Activated T-cell treated with anti-CD3 and anti-CD28 coated beads, Interleukin-2, amount 50 U/mL, for 4 hours (primary cell): ENCODE data around the gene CLSTN2. TPM values are rescaled to one million over a fixed set of nuclear protein-coding genes. Genes with fewer than 3 reads are reported as not detected.

Experiments
- ATAC-seq, 2 donors: fragments of 200-7000 bp; cut with Tn5 transposase; one replicate each; pipeline ENCODE4 v1.10.0; 2021
- DNase-seq: peaks from one replicate; pipeline ENCODE4 v3.0.0-alpha.2; 2020
- H3K27me3 Mint-ChIP-seq: one replicate; pipeline ENCODE4 v1.8.0; 2021; ENCODE audit warnings: low read depth, mixed read lengths
- H3K36me3 Mint-ChIP-seq: one replicate; pipeline ENCODE4 v1.8.0; 2022; ENCODE audit warnings: mixed read lengths; ENCODE audit not compliant: insufficient read depth
- H3K4me1 Mint-ChIP-seq: one replicate; pipeline ENCODE4 v1.8.0; 2021; ENCODE audit warnings: low read depth, mixed read lengths
- H3K4me3 Mint-ChIP-seq: one replicate; pipeline ENCODE4 v1.8.0; 2021; ENCODE audit warnings: mild to moderate bottlenecking, moderate library complexity, mixed read lengths
- H3K9me3 Mint-ChIP-seq: one replicate; pipeline ENCODE4 v1.8.0; 2021; ENCODE audit warnings: mixed read lengths
- total RNA-seq, 3 donors: library from RNA; stranded (reverse); gene quantifications; one replicate each; pipeline ENCODE4 v1.2.1, GENCODE V29; 2021

CLSTN2 gene
- total RNA-seq, 3 donors from 2014 or later = under 0.01 to 0.10 (median 0.03) TPM

GRCh38 chr3:140163159-140163763 is 228.3 kb downstream of the CLSTN2 start:
- Mint-ChIP-seq H3K4me1 (no peaks in the 10 kb centered on the region), H3K36me3 (no peaks in the 10 kb centered on the region), H3K9me3 (no peaks in the 10 kb centered on the region), H3K4me3 (no peak overlapping the region), H3K27me3 (no peaks in the 10 kb centered on the region)
- ATAC-seq (no peak), DNase-seq (no peak)

- Mint-ChIP-seq H3K4me1 (no peaks in the 10 kb centered on the region), H3K27me3 (no peaks in the 10 kb centered on the region), H3K36me3 (no peaks in the 10 kb centered on the region), H3K4me3 (no peak overlapping the region), H3K9me3 (peaks cover under 1% of the 10 kb centered on the region)
- DNase-seq (no peak), ATAC-seq (no peak)
Observed at GRCh38 chr3:140164156-140164555, 229.2 kb downstream of the CLSTN2 start.

GRCh38 chr3:140164922-140165590 is 230.1 kb downstream of the CLSTN2 start:
- no peaks in the 10 kb centered on the region for H3K4me1 Mint-ChIP-seq
- ATAC-seq = no peak
- H3K4me3 Mint-ChIP-seq = no peak overlapping the region
- peaks cover 2% of the 10 kb centered on the region for H3K9me3 Mint-ChIP-seq
- H3K36me3 Mint-ChIP-seq = no peaks in the 10 kb centered on the region
- no peaks in the 10 kb centered on the region for H3K27me3 Mint-ChIP-seq
- no peak for DNase-seq

- peaks cover 2% of the 10 kb centered on the region for H3K9me3 Mint-ChIP-seq
- H3K4me3 Mint-ChIP-seq = no peak overlapping the region
- no peaks in the 10 kb centered on the region for H3K4me1 Mint-ChIP-seq
- H3K36me3 Mint-ChIP-seq = no peaks in the 10 kb centered on the region
- DNase-seq (no peak), ATAC-seq (no peak)
- no peaks in the 10 kb centered on the region for H3K27me3 Mint-ChIP-seq
Observed at GRCh38 chr3:140165781-140166180, 230.8 kb downstream of the CLSTN2 start.

GRCh38 chr3:140166861-140167599 is 232.0 kb downstream of the CLSTN2 start:
- no peaks in the 10 kb centered on the region for H3K27me3 Mint-ChIP-seq
- no peak for ATAC-seq
- H3K9me3 Mint-ChIP-seq = peaks cover 2% of the 10 kb centered on the region
- DNase-seq = no peak
- no peaks in the 10 kb centered on the region for H3K4me1 Mint-ChIP-seq
- H3K36me3 Mint-ChIP-seq = no peaks in the 10 kb centered on the region
- no peak overlapping the region for H3K4me3 Mint-ChIP-seq

DNA sequence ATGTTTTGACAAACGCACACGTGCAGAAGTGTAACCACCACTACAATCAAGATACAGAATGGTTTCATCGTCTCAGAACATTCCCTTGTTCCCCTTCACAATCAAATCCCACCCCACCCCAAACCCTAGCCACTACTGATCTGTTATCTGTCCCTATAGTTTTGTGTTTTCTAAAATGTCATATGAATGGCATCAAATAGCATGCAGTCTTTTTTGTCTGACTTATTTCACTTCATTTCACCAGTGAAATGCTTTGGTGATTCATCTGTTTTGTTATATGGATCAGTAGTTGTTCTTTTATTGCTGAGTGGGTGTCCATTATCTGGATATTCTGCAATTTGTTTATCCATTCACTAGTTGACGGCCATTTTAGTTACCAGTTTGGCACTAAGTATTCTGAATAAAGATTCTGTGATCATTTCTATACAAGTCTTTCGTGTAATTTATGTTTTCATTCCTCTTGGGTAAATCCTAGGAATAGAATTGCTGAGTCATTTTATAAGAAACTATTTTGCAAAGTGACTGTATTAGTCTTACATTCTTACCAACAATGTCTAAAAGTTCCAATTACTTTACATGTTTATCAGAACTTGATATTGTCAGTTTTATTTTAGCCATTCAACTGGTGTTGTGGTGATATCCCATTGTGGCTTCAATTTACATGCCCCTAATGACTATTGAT is 232.8 kb downstream of the CLSTN2 start:
- no peaks in the 10 kb centered on the region for H3K27me3 Mint-ChIP-seq
- H3K4me3 Mint-ChIP-seq = no peak overlapping the region
- no peak for DNase-seq
- no peaks in the 10 kb centered on the region for H3K36me3 Mint-ChIP-seq
- peaks cover 2% of the 10 kb centered on the region for H3K9me3 Mint-ChIP-seq
- ATAC-seq = no peak
- H3K4me1 Mint-ChIP-seq = no peaks in the 10 kb centered on the region

- H3K9me3 Mint-ChIP-seq = peaks cover 2% of the 10 kb centered on the region
- no peaks in the 10 kb centered on the region for H3K4me1 Mint-ChIP-seq
- no peak for ATAC-seq
- H3K27me3 Mint-ChIP-seq = no peaks in the 10 kb centered on the region
- H3K36me3 Mint-ChIP-seq = no peaks in the 10 kb centered on the region
- no peak for DNase-seq
- H3K4me3 Mint-ChIP-seq = no peak overlapping the region
Observed at GRCh38 chr3:140170612-140171011, 235.6 kb downstream of the CLSTN2 start.

GRCh38 chr3:140176526-140176925 is 241.5 kb downstream of the CLSTN2 start:
- DNase-seq (no peak), ATAC-seq (no peak)
- Mint-ChIP-seq H3K9me3 (no peaks in the 10 kb centered on the region), H3K27me3 (no peaks in the 10 kb centered on the region), H3K36me3 (no peaks in the 10 kb centered on the region), H3K4me1 (no peaks in the 10 kb centered on the region), H3K4me3 (no peak overlapping the region)

GRCh38 chr3:140177943-140178342 is 243.0 kb downstream of the CLSTN2 start:
- Mint-ChIP-seq H3K4me1 (no peaks in the 10 kb centered on the region), H3K4me3 (no peak overlapping the region), H3K9me3 (no peaks in the 10 kb centered on the region), H3K27me3 (no peaks in the 10 kb centered on the region), H3K36me3 (no peaks in the 10 kb centered on the region)
- ATAC-seq (no peak), DNase-seq (no peak)

DNA sequence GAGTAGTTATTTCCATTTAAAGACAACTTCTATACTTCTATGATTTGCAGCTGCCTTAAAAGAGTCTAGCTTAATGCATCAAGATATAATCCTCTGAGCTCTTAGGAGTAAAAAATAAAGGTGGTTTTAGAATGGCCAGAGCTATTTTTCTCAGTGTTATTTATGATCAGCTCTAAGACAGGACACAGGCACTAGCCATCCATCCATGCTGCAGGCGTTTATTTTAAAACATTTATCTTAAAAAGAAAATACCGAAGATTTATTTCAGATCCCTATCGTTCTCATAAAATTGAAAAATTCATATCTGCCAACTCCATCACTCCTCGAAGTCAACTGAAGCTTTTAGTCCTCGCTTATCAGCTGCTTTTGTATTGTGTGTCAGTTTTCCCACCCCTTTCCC is 243.5 kb downstream of the CLSTN2 start:
- no peaks in the 10 kb centered on the region for H3K27me3 Mint-ChIP-seq
- H3K9me3 Mint-ChIP-seq = no peaks in the 10 kb centered on the region
- H3K4me1 Mint-ChIP-seq = no peaks in the 10 kb centered on the region
- DNase-seq (no peak), ATAC-seq (no peak)
- no peaks in the 10 kb centered on the region for H3K36me3 Mint-ChIP-seq
- H3K4me3 Mint-ChIP-seq = no peak overlapping the region

- Mint-ChIP-seq H3K4me3 (no peak overlapping the region), H3K27me3 (no peaks in the 10 kb centered on the region), H3K36me3 (no peaks in the 10 kb centered on the region), H3K9me3 (no peaks in the 10 kb centered on the region), H3K4me1 (no peaks in the 10 kb centered on the region)
- ATAC-seq (no peak), DNase-seq (no peak)
Observed at GRCh38 chr3:140180603-140181002, 245.6 kb downstream of the CLSTN2 start.

- DNase-seq (no peak), ATAC-seq (no peak)
- no peaks in the 10 kb centered on the region for H3K9me3 Mint-ChIP-seq
- H3K27me3 Mint-ChIP-seq = no peaks in the 10 kb centered on the region
- no peaks in the 10 kb centered on the region for H3K4me1 Mint-ChIP-seq
- H3K36me3 Mint-ChIP-seq = no peaks in the 10 kb centered on the region
- no peak overlapping the region for H3K4me3 Mint-ChIP-seq
Observed at GRCh38 chr3:140185375-140185774, 250.4 kb downstream of the CLSTN2 start.

GRCh38 chr3:140186421-140186920 is 251.5 kb downstream of the CLSTN2 start:
- no peaks in the 10 kb centered on the region for H3K36me3 Mint-ChIP-seq

DNA sequence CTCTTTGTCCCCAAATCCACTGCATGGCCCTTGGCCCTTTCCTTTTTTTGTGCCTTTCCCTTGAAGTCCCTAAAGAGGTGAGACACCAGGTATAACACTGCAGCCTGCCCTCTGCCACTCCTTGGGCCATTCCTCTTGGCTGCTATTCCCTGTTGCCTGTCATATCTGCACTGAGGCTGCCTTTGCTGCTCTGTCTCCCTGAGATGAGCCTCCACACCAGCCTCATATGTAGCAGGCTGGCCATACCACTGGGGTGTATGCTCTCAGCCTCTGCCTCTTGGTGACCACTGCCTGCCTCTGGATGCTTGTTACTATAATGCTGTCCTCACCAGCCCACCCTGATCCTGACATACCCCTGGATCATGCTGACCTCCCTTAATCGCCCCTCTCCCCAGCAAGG is 252.0 kb downstream of the CLSTN2 start:
- Mint-ChIP-seq H3K4me3 (no peak overlapping the region), H3K36me3 (no peaks in the 10 kb centered on the region), H3K9me3 (no peaks in the 10 kb centered on the region), H3K4me1 (no peaks in the 10 kb centered on the region), H3K27me3 (no peaks in the 10 kb centered on the region)
- ATAC-seq (no peak), DNase-seq (no peak)

More at GRCh38 chr3:140186421-140186920, 251.5 kb downstream of the CLSTN2 start:
- ATAC-seq (no peak), DNase-seq (no peak)
- Mint-ChIP-seq H3K9me3 (no peaks in the 10 kb centered on the region), H3K4me3 (no peak overlapping the region), H3K27me3 (no peaks in the 10 kb centered on the region), H3K4me1 (no peaks in the 10 kb centered on the region)
